NCI-H2107 treated with DMSO at 0.1 percent for 48 hours (cell line): ENCODE measurements around the gene RAB31.
"Not testable (repeated sequence)": the region's sequence is repeated elsewhere in the genome, so short reads cannot be mapped to it uniquely, and the experiment has no call there.

Experiments used
- DNase-seq: peaks from one replicate; lab custom pipeline; 2025; ENCODE audit not compliant: unreplicated experiment; lab: John Stamatoyannopoulos, UW

The RAB31 gene, protein sequence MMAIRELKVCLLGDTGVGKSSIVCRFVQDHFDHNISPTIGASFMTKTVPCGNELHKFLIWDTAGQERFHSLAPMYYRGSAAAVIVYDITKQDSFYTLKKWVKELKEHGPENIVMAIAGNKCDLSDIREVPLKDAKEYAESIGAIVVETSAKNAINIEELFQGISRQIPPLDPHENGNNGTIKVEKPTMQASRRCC

DNA sequence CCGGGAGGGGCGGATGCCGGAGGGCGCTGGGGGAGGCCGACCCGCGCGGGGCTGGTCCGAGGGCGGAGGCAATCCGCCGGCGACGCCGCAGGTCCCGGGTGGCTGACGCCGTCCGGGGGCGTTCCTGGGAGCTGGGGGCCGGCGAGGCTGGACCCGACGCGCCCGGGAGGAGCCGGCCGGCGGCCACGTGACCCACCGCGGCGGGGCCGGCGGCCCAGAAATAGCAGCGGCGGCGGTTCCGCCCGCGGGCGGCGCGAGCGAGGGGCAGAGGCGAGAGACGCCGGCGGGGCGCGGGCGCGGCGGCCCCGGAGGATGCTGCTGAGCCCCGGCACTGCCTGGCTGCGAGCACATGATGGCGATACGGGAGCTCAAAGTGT, at the start of gene RAB31:
TSS of gene RAB31 (plus strand) at position 245 of the 377 bp plus-strand sequence. CDS start at position 350, 105 bp downstream.
- no peak for DNase-seq

DNA sequence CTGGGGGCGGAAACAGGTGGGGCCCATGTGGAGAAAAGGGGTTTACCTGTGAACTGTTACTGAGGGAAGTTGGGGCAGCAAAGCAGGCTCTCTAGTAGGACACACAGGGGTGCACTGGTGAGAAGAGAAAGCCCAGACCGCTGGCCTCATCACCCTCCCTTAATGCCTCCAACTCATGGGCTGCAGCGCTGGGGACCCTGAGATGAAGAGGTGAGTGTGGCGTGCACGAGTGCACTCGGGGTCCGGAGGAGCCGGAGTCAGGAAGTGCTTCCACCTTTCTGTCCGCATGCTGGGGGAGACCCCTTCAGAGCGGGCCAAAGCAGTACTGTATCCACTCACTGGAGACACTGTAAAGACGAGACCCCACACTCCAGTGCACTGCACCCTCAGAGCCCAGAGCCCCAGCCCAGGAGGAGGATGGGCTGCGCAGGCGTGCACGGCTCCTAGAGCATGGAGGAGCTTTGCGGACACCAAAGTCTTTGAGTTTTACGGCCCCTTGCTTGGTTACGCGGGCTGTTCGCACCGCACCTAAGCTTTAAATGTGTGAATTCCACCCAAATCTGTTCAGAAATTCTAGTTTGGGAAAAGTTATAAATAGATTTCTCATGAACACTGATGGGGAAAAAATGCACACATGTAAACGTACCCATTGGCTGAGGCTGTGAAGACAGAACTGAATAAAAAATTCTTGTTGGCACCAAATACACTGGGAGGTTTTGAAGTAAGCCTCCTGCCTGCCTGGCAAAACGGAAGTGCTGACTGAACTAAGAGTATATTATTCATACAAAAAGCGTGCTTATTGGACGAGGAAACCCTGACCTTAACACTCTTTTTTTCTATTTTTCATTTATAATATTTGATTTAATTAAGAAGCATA, 48.4 kb upstream of the RAB31 start:
- DNase-seq: no peak

DNA sequence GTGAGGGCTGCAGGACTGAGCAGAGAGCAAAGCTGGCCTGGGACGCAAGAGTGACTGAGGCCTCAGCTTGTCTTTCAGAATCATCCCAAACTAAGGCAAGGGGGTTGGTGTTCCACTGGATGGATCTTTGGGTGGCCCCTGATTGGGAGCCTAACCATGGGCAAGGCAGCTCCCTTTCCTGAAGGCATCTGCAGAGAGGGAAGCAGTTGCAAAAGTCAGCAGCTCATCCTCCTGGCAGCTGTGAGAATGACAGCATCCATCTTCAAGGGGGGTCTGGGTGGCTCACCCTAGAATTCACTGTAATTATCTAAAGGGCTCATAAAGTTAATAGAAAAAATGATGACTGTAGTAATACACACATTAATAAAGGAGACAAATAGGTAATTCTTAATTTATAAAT, 46.5 kb upstream of the RAB31 start:
- DNase-seq: no peak

DNA sequence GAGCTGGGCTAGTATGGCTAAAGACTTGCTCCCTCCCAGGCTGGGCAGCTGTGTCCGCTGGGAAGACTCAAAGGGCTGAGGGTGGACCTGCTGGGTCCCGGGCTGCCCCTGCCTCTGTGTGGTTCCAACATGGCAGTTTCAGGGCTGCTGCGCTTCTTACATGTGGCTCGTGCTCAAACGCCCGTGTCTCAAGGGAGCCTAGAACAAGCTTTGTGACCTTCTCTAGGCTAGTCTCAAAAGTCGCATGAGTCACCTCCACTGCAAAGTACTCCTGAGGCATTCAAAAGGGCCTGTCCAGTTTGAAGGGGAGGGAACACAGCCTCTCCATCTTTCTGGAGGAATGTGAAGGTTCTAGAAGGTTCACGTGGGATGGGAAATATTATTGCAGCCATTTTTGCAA, 44.7 kb upstream of the RAB31 start:
- DNase-seq: no peak

DNA sequence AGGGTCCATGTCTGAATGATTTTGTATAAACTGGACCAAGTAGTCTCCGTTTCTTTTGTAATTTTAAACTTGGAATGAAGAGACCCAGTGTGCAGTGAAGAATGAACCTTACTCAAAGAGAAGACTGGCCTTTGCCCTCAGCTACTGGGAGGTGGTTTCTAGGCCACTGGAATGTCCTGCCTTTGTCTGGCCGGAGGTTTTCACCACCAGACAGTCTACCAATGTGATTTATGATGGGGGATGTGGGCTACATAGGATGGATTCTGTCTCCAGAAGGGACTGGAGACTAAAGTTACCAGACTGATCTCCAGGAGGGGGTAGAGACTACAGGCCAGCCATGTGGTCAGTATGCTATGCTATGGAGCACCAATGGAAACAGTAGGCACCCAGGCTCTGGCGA, 42.8 kb upstream of the RAB31 start:
- no peak for DNase-seq

DNA sequence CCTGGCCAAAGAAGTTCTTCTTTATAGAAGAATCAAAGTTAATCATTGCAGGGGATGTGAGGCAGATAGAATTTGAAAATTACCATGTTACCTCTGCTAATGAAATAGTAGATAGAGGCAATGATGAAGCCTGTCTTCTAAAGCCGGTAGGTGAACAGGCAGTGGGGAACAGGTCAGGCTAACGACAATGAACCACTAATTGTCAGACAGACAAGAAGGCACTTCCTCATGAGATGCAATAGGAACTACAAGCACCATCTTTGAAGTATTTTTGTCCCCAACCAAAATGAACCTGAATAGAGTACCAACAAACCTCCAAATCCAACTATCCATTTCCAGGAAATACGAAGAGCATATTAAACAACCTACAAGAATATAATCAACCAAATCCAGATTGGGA, 41.6 kb upstream of the RAB31 start:
- DNase-seq: no peak

DNA sequence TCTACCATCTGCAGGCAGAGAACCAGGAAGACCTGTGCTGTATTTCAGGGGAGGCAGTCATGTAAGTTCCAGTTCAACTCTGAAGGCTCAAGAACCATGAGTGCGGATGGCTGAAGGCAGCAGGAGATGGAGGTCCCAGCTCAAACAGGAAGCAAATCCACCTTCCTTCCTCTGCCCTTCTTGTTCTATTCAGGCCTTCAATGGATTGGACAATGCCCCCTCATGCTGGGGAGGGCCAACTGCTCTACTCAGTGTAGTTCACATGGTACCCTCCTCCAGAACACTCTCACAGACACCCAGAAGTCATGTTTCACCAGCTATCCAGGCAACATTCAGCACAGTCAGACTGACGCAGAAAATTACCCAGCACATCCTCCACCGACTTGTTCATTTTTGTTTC, 39.1 kb upstream of the RAB31 start:
- DNase-seq: no peak

DNA sequence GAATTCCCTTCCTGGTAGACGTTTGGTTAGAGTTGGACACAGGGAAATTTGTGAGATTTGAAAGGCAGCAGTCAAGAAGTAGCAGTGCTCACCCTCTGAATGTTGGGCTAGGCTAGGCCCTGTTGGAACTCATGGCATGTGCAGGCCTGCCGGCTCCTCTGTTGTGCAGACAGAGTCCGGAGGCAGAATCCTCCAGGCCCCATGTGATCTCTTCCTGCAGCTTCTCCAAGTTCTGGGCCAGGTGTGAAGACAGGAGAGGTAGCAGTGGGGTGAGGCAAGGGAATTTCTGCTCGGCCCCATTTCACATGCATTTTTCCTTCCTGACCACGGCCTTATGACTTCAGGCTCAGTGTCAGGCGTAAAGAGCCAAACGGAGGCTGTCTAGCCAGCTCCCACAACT, 36.9 kb upstream of the RAB31 start:
- no peak for DNase-seq

DNA sequence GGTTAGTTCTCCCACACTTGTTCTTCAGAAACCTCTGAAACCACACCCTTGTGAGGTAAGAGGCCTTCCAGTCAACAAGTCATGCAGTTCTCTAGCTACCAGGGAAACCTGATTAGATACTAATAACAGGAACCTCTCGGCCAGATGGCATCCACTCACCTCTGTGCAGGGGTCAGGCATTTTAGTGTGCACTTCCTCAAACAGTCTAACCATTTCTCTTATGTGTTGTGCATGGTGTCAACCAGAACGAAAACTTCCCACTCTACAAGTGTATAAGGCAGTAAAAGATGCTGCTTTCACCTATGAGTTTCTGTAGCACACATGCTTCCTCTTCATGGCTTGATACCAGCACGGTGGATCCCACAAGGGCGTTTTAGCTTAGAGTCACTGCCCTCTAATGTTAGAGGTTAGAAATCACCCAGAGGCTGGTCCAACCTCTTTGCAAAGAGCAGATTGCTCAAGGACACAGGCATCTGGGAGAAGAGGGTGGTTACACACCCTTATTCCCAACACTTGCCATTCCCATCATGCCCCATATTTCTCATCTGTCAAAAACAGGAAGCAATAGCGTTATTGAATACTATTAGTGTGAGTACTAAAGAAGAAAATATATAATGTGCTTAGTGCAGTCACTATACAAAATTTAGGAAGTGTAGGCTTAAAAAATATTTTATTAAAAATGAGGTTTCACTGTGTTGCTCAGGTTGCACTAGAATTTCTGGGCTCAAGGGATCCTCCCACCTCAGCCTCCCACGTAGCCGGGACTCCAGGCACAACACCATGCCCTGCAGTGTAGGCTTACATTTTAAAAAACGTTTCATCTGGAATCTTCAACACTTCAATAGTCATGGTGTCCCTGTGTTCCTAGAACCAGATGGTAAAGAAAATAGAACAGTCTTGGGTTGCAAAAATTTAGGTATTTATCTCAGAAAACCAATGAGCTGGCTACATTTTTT, 34.5 kb upstream of the RAB31 start:
- no peak for DNase-seq

DNA sequence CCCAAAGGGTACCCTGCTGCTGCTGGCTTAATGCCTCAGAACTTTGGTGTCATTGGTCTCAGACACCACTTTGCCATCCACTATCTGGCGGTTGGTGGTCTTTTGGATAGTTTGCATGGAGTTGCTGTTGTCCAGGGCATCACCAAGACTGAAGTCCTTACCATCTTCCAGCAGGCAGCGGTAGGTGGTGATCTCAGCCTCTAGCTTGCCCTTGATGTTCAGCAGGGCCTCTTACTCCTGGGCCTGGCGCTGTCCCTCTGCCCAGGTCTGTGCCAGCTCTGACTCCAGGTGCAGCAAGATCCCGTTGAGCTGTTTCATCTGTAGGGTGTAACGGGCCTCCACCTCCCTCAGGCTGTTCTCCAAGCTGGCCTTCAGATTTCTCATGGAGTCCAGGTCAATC, 29.9 kb upstream of the RAB31 start:
- DNase-seq: not testable (repeated sequence)

DNA sequence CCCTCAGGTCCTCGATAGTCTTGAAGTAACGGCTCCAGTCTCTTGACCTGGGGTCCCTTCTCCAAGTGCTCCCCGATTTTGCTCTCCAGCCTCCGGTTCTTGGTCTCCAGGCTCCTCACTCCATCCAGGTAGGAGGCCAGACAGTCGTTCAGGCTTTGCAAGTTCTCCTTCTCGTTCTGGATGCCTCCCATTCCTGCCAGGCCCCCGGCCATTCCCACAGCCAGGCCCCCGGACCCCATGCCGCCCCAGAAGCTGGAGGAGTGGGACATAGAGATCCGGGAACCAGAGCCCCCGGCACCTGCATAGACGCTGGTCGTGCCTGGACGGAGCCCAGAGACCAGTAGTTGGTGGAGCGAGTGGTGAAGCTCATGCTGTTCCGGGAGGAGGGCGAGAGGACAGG, 29.0 kb upstream of the RAB31 start:
- DNase-seq: no peak

DNA sequence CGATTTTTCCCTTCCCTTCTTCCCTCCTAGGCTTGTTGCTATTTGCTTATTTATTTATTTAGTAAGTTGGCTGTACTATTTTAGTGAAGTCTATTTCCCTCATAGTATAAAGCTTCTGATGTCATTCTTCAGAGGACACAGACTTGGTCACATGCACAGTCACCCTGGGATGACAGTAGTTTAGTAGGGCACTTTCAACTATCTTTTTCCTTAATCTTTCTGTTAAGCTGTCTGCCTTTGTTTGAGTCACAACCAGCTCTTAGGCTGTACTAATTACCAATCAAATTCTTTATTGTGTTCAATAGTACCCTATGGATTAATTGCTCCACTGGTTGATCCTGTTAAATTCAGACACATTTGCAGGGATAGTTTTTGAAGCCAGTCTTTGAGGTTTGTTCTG, 26.9 kb upstream of the RAB31 start:
- DNase-seq: no peak

DNA sequence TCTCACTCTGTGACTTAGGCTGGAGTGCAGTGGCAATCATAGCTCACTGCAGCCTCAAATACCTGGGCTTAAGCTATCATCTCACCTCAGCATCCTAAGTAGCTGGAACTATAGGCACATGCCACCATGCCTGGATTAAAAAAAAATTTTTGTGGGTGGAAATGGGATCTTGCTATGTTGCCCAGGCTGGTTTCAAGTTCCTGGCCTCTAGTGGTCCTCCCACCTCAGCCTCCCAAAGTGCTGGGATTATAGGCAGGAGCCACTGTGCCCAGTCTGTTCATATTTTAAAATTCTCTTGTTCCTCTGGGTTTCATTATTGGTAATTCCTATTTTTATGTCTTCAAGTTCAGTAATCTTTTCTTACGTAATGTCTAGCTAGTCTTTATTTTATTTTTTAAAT, 25.5 kb upstream of the RAB31 start:
- no peak for DNase-seq

DNA sequence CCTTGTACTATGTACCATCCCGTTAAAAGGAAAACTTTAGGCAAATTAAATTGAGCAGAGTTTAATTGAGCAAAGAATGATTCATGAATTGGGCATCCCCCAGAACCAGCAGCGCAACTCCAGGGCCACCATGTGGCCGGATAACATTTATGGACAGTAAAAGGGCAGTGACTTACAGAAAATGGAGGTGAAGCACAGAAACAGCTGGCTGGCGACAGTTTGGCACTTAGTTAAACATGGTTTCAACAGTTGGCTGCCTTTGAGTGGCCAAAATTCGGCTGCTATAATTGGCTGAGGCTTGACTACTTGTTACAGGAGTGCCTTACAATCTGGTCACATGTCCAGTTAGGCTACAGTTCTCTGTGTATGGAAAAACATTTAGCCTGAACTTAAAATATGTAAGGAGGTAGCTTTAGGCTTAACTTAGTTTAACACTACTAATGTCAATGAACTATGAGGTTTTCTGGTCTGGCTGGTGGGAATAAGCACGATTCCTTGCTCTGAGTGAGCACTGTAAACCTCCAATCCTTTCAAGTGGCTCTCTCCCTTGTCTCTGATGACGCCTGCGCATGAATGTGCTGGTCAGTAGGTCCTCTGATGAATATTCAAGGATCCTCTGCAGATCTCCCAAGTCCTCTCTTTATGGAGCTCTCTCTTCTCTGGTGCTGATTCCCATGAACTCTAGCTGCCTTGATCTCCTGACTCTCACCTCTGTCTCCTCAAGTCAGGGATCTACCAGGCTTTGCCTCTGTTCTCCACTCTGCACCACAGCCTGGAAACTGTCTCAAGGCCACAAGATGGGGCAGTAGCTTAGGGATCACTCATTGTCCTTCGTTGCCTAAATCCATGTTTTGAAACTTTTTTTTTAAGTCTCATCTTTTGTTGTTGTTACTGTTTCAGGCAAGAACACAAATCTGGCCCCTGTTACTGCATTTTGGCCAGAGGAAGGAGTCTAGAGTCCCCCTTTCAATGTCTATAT, 24.4 kb upstream of the RAB31 start:
- DNase-seq: no peak

DNA sequence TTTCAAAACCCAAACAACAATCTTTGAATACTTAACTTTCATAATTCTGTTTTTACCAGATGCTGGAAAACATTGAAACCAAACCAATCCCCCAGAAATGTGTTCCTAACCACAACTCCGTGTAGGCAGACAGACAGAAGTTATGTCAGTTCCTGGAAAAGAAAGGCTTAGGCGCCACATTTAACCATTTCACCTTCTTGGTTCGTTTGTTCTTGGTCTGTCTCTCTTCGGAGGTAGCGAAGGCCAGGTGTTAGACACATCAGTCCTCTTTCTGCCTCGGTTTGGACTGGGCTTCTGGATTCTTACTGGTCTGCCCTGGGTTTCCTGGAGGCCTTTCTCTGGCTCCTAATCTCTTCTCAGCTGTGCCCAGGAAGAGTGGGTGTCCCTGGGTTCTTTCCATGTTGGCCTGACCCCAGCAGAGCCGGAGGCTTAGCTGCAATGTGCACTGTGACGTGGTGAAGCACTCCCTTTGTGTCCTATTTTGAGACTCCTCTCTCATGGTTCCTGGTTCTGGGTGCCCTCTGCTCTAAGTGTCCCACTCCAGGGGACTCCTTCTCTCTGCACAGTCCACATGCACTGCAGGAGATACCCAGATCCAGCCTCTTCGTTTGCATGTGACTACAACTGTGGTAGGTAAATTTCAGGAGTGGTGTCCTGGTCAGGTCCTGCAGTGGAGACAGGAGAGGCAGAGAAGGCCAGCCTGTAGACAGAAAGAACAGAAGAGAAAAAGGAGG, 23.1 kb upstream of the RAB31 start:
- DNase-seq: no peak

DNA sequence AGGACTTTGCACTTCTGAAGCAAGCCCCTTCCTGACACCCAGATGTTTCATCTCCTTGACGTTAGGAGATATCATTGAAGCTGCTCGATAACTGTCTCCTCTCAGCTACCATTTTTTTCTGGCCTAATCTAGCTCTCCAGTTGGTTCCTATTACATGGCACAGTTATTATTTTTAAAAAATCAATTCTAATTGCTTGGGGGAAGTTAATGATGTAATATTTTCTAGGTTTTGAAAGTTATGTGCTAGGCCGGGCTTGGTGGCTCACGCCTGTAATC, 22.5 kb upstream of the RAB31 start:
- DNase-seq: no peak

DNA sequence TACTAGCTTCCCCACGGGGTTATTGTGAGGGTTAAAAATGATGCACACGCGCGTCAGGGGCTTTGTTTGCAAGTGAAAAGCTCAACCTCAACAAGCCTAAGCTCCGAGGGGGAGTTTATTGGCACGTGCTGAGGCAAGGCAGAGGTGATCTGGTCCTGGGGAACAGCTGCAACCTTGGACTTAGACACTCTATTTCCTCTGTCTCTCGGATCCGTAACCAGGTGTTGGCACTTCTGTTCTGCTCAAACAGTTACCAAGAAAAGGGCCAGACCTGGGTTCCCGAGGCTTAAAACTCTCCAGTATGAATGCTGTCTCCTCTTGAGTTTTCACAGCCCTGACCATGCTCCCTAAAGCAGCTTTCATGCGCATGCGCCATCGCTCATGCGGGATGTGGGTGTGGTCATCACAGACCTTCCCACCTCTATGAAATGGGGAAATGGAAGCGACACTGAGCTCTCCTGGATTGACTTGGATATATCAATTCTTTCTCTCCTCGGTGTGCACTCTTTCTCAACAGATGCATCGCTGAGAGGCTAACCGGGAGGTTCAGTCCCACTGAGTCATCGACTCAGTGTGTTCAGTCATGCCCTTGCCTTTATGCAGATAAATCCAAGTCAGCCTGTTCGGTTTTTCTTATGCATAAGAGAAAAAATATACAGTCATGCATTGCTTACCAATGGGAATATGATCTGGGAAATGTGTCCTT, 19.9 kb upstream of the RAB31 start:
- DNase-seq: no peak

DNA sequence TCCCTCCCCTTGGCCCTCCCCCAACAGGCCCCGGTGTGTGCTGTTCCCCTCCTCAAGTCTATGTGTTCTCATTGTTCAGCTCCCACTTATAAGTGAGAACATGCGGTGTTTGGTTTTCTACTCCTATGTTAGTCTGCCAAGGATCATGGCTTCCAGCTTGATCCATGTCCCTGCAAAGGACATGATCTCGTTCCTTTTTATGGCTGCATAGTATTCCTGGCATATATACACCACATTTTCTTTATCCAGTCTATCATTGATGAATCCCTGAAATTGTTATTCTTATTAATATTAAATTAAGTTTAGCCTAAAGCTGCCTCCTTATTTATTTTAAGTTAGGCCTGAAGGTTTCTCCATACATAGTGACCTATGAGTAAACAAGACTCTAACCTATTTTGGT, 18.8 kb upstream of the RAB31 start:
- no peak for DNase-seq

DNA sequence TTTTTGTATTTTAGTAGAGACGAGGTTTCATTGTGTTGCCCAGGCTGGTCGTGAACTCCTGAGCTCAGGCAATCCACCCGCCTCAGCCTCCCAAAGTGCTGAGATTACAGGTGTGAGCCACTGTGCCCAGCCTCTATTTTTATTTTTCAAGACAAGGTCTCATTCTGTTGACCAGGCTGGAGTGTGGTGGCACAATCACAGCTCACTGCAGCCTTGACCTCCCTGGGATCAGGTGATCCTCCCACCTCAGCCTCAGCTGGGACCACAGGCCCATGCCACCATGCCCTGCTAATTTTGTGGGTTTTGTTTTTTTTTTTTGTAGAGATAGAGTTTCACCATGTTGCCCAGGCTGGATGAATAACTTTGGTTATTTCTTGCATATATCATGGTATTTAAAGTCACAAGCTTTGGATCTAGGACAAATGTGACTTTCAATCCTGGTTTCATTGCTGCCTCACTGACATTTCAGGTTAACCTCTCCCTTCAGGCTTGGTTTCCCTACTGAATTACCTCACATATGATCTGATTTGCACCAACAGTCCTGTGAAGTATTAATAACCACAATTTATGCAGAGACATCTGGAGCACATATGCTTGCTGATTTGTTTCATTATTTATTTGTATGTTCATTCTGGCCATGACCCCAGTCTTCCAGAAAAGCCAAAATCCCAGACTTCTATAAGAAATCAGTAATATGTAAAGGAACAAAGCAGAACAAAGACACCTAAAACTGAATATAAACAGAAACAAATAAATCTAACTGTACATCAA, 17.5 kb upstream of the RAB31 start:
- DNase-seq: no peak
